DOHH2 (cell line): ENCODE measurements around the gene MGAT4C.

Experiments used
- H3F3A ChIP-seq: fragments of 200-600 bp; sonication (generic), shearing (Covaris generic); 2 replicates; pipeline ENCODE4 v1.6.0; 2016; ENCODE audit warnings: antibody characterized with exemption, mild to moderate bottlenecking; ENCODE audit not compliant: control insufficient read depth, insufficient read depth
- H3K27ac ChIP-seq: fragments of 200-600 bp; sonication (generic); 2 replicates; pipeline ENCODE4 v1.5.1; 2014; ENCODE audit warnings: low read depth, mild to moderate bottlenecking, low read length, moderate library complexity
- H3K27me3 ChIP-seq: fragments of 200-600 bp; sonication (generic); 2 replicates; pipeline ENCODE4 v1.6.1; 2014; ENCODE audit warnings: mild to moderate bottlenecking, low read length, mixed read lengths; ENCODE audit not compliant: control insufficient read depth
- H3K36me3 ChIP-seq: fragments of 200-600 bp; sonication (generic); 2 replicates; pipeline ENCODE4 v1.6.1; 2014; ENCODE audit warnings: mild to moderate bottlenecking, low read length, moderate library complexity, mixed read lengths; ENCODE audit not compliant: control insufficient read depth
- H3K4me1 ChIP-seq: fragments of 200-600 bp; sonication (generic); 2 replicates; pipeline ENCODE4 v1.6.1; 2014; ENCODE audit warnings: mild to moderate bottlenecking, low read length, mixed read lengths; ENCODE audit not compliant: control insufficient read depth
- H3K4me2 ChIP-seq: fragments of 200-600 bp; sonication (generic); 2 replicates; pipeline ENCODE4 v1.6.0; 2014; ENCODE audit warnings: mild to moderate bottlenecking, low read length, moderate library complexity
- H3K4me3 ChIP-seq: fragments of 200-600 bp; sonication (generic); 2 replicates; pipeline ENCODE4 v1.5.1; 2014; ENCODE audit warnings: mild to moderate bottlenecking, low read length, mixed read lengths
- H3K79me2 ChIP-seq: fragments of 200-600 bp; sonication (generic); 2 replicates; pipeline ENCODE4 v1.6.1; 2014; ENCODE audit warnings: mild to moderate bottlenecking, low read length, mixed read lengths; ENCODE audit not compliant: control insufficient read depth
- H3K9me2 ChIP-seq: fragments of 200-600 bp; sonication (generic); replicated peaks from 2 replicates; pipeline ENCODE4 v1.6.1; 2014; ENCODE audit warnings: mild to moderate bottlenecking, low read length, mixed read lengths; ENCODE audit not compliant: control insufficient read depth
- H3K9me3 ChIP-seq: fragments of 200-600 bp; sonication (generic); 2 replicates; pipeline ENCODE4 v1.6.1; 2014; ENCODE audit warnings: antibody characterized with exemption, low read length, mixed read lengths; ENCODE audit not compliant: control insufficient read depth, insufficient read depth
- H4K20me1 ChIP-seq: fragments of 200-600 bp; sonication (generic); 2 replicates; pipeline ENCODE4 v1.6.0; 2014; ENCODE audit warnings: low read depth, mild to moderate bottlenecking, antibody characterized with exemption, low read length, moderate library complexity; ENCODE audit not compliant: control insufficient read depth, insufficient read depth
- CTCF ChIP-seq: fragments of 200-600 bp; sonication (generic); IDR thresholded peaks from one replicate; pipeline ENCODE4 v1.5.1; 2014; ENCODE audit warnings: antibody characterized with exemption, mild to moderate bottlenecking, low read depth, low read length; ENCODE audit not compliant: poor library complexity, severe bottlenecking
- EZH2phosphoT487 ChIP-seq: fragments of 200-600 bp; sonication (generic); IDR thresholded peaks from 2 replicates; pipeline ENCODE4 v1.6.1; 2017; ENCODE audit warnings: borderline replicate concordance, mild to moderate bottlenecking, antibody characterized with exemption, low read length, moderate library complexity, mixed read lengths

MGAT4C gene

GRCh38 chr12:86148071-86148470, 108.1 kb downstream of the MGAT4C start:
- Histone ChIP-seq H3K27me3 (no peaks in the 10 kb centered on the region), H3K4me2 (no peak overlapping the region), H3K36me3 (no peaks in the 10 kb centered on the region), H3K9me3 (no peaks in the 10 kb centered on the region), H3F3A (no peaks in the 10 kb centered on the region), H3K4me3 (no peak overlapping the region), H3K9me2 (no peaks in the 10 kb centered on the region), H4K20me1 (no peaks in the 10 kb centered on the region), H3K4me1 (no peaks in the 10 kb centered on the region), H3K79me2 (no peaks in the 10 kb centered on the region), H3K27ac (no peak overlapping the region)
- TF ChIP-seq EZH2phosphoT487 (no peak), CTCF (no peak)

GRCh38 chr12:86145156-86145555, 111.0 kb downstream of the MGAT4C start:
- no peak overlapping the region for H3K4me2 ChIP-seq
- H3K36me3 ChIP-seq: no peaks in the 10 kb centered on the region
- no peaks in the 10 kb centered on the region for H4K20me1 ChIP-seq
- H3K27ac ChIP-seq: no peak overlapping the region
- no peaks in the 10 kb centered on the region for H3F3A ChIP-seq
- H3K4me3 ChIP-seq: no peak overlapping the region
- H3K79me2 ChIP-seq: no peaks in the 10 kb centered on the region
- no peaks in the 10 kb centered on the region for H3K9me2 ChIP-seq
- no peaks in the 10 kb centered on the region for H3K27me3 ChIP-seq
- TF ChIP-seq CTCF (no peak), EZH2phosphoT487 (no peak)
- H3K9me3 ChIP-seq: no peaks in the 10 kb centered on the region
- H3K4me1 ChIP-seq: no peaks in the 10 kb centered on the region

- no peaks in the 10 kb centered on the region for H4K20me1 ChIP-seq
- no peak overlapping the region for H3K4me2 ChIP-seq
- no peaks in the 10 kb centered on the region for H3K4me1 ChIP-seq
- H3K79me2 ChIP-seq: no peaks in the 10 kb centered on the region
- H3F3A ChIP-seq: no peaks in the 10 kb centered on the region
- H3K9me2 ChIP-seq: no peaks in the 10 kb centered on the region
- H3K4me3 ChIP-seq: no peak overlapping the region
- no peaks in the 10 kb centered on the region for H3K27me3 ChIP-seq
- no peaks in the 10 kb centered on the region for H3K36me3 ChIP-seq
- H3K27ac ChIP-seq: no peak overlapping the region
- no peak for TF ChIP-seq CTCF
- TF ChIP-seq EZH2phosphoT487: no peak
- no peaks in the 10 kb centered on the region for H3K9me3 ChIP-seq
Measured at GRCh38 chr12:86143162-86143561, 113.0 kb downstream of the MGAT4C start.

GRCh38 chr12:86139671-86140070, 116.5 kb downstream of the MGAT4C start:
- Histone ChIP-seq H3K4me3 (no peak overlapping the region), H3K9me2 (no peaks in the 10 kb centered on the region), H3K36me3 (no peaks in the 10 kb centered on the region), H3K79me2 (no peaks in the 10 kb centered on the region), H3K27me3 (no peaks in the 10 kb centered on the region), H3K9me3 (no peaks in the 10 kb centered on the region), H3F3A (no peaks in the 10 kb centered on the region), H3K27ac (no peak overlapping the region), H3K4me1 (no peaks in the 10 kb centered on the region), H4K20me1 (no peaks in the 10 kb centered on the region), H3K4me2 (no peak overlapping the region)
- TF ChIP-seq CTCF: no peak
- TF ChIP-seq EZH2phosphoT487: no peak
